ENCODE results near the gene ANXA8L1. TPM values are rescaled to one million over a fixed set of nuclear protein-coding genes. Genes with fewer than 3 reads are reported as not detected.

Gene ANXA8L1
- polyA plus RNA-seq, 1 donor from 2014 or later: not detected

DNA sequence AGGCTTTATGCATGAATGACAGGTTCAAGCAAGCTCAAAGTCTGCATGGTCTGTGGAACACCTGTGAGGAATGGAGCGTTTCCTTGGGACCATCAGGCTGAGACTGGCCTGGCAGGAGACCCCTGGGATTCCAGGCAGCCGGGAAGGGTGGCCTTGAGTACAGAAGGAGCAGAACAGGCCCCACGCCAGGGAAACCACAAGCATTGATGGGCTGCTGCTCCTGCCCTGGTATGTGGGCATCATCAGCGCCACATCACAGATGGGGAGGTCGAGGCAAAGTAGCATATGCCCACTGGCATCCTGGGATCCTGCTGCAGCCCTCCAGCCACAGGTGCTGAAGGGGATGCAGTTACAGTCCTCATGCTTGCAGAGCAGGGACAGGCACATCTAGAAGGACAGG lies 47.9 kb upstream of the ANXA8L1 start:
- no peaks in the 10 kb centered on the region for H3F3A ChIP-seq (ENCODE audit: insufficient read depth, low read length, poor library complexity, severe bottlenecking)
- H3K27me3 ChIP-seq (ENCODE audit: insufficient read depth, low read depth, low read length): no peaks in the 10 kb centered on the region
- no peaks in the 10 kb centered on the region for H3K79me2 ChIP-seq (replicated peaks; ENCODE audit: insufficient read depth, low read length)
- H3K27ac ChIP-seq (ENCODE audit: low read length): no peak overlapping the region
- no peak overlapping the region for H3K4me2 ChIP-seq (ENCODE audit: low read length)
- H4K20me1 ChIP-seq (ENCODE audit: insufficient read depth): no peaks in the 10 kb centered on the region
- no peaks in the 10 kb centered on the region for H3K9me3 ChIP-seq (ENCODE audit: low read length)
- H3K9me2 ChIP-seq (ENCODE audit: insufficient read depth, low read length): no peaks in the 10 kb centered on the region
- H2AFZ ChIP-seq (ENCODE audit: low read depth, low read length): no peak overlapping the region
- no peak overlapping the region for H3K4me3 ChIP-seq (ENCODE audit: low read length)
- TF ChIP-seq RAD21 (conservative IDR thresholded peaks at IDR 0.05): no peak
- no peak for TF ChIP-seq EZH2 (IDR thresholded peaks at IDR 0.05; ENCODE audit: borderline replicate concordance, insufficient read depth, low read length, poor library complexity, severe bottlenecking)
- no peak for TF ChIP-seq EP300 (conservative IDR thresholded peaks at IDR 0.05; ENCODE audit: poor library complexity, severe bottlenecking)
- no peak for TF ChIP-seq TAF1 (IDR thresholded peaks at IDR 0.05; ENCODE audit: low read depth)
- TF ChIP-seq MXI1 (conservative IDR thresholded peaks at IDR 0.05; ENCODE audit: poor library complexity, severe bottlenecking): no peak
- TF ChIP-seq, protein P1, sequence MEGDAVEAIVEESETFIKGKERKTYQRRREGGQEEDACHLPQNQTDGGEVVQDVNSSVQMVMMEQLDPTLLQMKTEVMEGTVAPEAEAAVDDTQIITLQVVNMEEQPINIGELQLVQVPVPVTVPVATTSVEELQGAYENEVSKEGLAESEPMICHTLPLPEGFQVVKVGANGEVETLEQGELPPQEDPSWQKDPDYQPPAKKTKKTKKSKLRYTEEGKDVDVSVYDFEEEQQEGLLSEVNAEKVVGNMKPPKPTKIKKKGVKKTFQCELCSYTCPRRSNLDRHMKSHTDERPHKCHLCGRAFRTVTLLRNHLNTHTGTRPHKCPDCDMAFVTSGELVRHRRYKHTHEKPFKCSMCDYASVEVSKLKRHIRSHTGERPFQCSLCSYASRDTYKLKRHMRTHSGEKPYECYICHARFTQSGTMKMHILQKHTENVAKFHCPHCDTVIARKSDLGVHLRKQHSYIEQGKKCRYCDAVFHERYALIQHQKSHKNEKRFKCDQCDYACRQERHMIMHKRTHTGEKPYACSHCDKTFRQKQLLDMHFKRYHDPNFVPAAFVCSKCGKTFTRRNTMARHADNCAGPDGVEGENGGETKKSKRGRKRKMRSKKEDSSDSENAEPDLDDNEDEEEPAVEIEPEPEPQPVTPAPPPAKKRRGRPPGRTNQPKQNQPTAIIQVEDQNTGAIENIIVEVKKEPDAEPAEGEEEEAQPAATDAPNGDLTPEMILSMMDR (IDR thresholded peaks at IDR 0.05; ENCODE audit: poor library complexity, severe bottlenecking): no peak
- TF ChIP-seq, protein P2, sequence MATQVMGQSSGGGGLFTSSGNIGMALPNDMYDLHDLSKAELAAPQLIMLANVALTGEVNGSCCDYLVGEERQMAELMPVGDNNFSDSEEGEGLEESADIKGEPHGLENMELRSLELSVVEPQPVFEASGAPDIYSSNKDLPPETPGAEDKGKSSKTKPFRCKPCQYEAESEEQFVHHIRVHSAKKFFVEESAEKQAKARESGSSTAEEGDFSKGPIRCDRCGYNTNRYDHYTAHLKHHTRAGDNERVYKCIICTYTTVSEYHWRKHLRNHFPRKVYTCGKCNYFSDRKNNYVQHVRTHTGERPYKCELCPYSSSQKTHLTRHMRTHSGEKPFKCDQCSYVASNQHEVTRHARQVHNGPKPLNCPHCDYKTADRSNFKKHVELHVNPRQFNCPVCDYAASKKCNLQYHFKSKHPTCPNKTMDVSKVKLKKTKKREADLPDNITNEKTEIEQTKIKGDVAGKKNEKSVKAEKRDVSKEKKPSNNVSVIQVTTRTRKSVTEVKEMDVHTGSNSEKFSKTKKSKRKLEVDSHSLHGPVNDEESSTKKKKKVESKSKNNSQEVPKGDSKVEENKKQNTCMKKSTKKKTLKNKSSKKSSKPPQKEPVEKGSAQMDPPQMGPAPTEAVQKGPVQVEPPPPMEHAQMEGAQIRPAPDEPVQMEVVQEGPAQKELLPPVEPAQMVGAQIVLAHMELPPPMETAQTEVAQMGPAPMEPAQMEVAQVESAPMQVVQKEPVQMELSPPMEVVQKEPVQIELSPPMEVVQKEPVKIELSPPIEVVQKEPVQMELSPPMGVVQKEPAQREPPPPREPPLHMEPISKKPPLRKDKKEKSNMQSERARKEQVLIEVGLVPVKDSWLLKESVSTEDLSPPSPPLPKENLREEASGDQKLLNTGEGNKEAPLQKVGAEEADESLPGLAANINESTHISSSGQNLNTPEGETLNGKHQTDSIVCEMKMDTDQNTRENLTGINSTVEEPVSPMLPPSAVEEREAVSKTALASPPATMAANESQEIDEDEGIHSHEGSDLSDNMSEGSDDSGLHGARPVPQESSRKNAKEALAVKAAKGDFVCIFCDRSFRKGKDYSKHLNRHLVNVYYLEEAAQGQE (IDR thresholded peaks at IDR 0.05; ENCODE audit: borderline replicate concordance): no peak
- no peak for TF ChIP-seq SMC3 (conservative IDR thresholded peaks at IDR 0.05; ENCODE audit: poor library complexity)
- TF ChIP-seq POLR2AphosphoS5 (IDR thresholded peaks at IDR 0.05): no peak
- no peak overlapping the region for H3K9ac ChIP-seq (ENCODE audit: low read length)
- H3K36me3 ChIP-seq (ENCODE audit: insufficient read depth, low read length): no peaks in the 10 kb centered on the region

GRCh38 chr10:46328853-46329689 lies 46.5 kb upstream of the ANXA8L1 start:
- Histone ChIP-seq H4K20me1 (ENCODE audit: insufficient read depth) (no peaks in the 10 kb centered on the region), H2AFZ (ENCODE audit: low read depth, low read length) (no peak overlapping the region), H3F3A (ENCODE audit: insufficient read depth, low read length, poor library complexity, severe bottlenecking) (no peaks in the 10 kb centered on the region), H3K9me2 (ENCODE audit: insufficient read depth, low read length) (no peaks in the 10 kb centered on the region), H3K27me3 (ENCODE audit: insufficient read depth, low read depth, low read length) (no peaks in the 10 kb centered on the region), H3K9me3 (ENCODE audit: low read length) (no peaks in the 10 kb centered on the region), H3K4me2 (ENCODE audit: low read length) (no peak overlapping the region), H3K36me3 (ENCODE audit: insufficient read depth, low read length) (no peaks in the 10 kb centered on the region), H3K79me2 (replicated peaks; ENCODE audit: insufficient read depth, low read length) (no peaks in the 10 kb centered on the region), H3K9ac (ENCODE audit: low read length) (no peak overlapping the region), H3K27ac (ENCODE audit: low read length) (no peak overlapping the region), H3K4me3 (ENCODE audit: low read length) (no peak overlapping the region)
- no peak for TF ChIP-seq RAD21 (conservative IDR thresholded peaks at IDR 0.05)
- no peak for TF ChIP-seq TAF1 (IDR thresholded peaks at IDR 0.05; ENCODE audit: low read depth)
- TF ChIP-seq POLR2AphosphoS5 (IDR thresholded peaks at IDR 0.05): no peak
- TF ChIP-seq, protein P2 (IDR thresholded peaks at IDR 0.05; ENCODE audit: borderline replicate concordance): no peak
- TF ChIP-seq, protein P1 (IDR thresholded peaks at IDR 0.05; ENCODE audit: poor library complexity, severe bottlenecking): no peak
- TF ChIP-seq MXI1 (conservative IDR thresholded peaks at IDR 0.05; ENCODE audit: poor library complexity, severe bottlenecking): no peak
- no peak for TF ChIP-seq EZH2 (IDR thresholded peaks at IDR 0.05; ENCODE audit: borderline replicate concordance, insufficient read depth, low read length, poor library complexity, severe bottlenecking)
- TF ChIP-seq EP300 (conservative IDR thresholded peaks at IDR 0.05; ENCODE audit: poor library complexity, severe bottlenecking): no peak
- TF ChIP-seq SMC3 (conservative IDR thresholded peaks at IDR 0.05; ENCODE audit: poor library complexity): no peak
